HCT116 (cell line): Measurements from ENCODE around the gene TWF2. TPM values are rescaled to one million over a fixed set of nuclear protein-coding genes. Genes with fewer than 3 reads are reported as not detected.
A peak's percentile ranks its signal among the peaks of the same experiment; 100 is the strongest.

Source experiments
- ATAC-seq: fragments of 200-7000 bp; cut with Tn5 transposase; 2 replicates; pipeline ENCODE4 v1.9.1; 2020; ENCODE audit warnings: mild to moderate bottlenecking, moderate library complexity
- BruUV-seq: library from RNA; stranded (reverse); fragments of 400-500 nt; replicated peaks from 2 replicates; lab custom pipeline; 2021; lab: Mats Ljungman, UMichigan
- CTCF ChIA-PET: fragments of 300-600 bp; sonication (Branson Sonifier 250); formaldehyde crosslinking; loops from one replicate; lab custom pipeline; 2021; ENCODE audit warnings: antibody characterized with exemption; lab: Charles Lee
- POLR2A ChIA-PET: fragments of 300-600, 350-600 bp; sonication (Branson Sonifier 250); formaldehyde crosslinking; loops from one replicate; lab custom pipeline; 2021; ENCODE audit warnings: antibody characterized with exemption; lab: Charles Lee
- RAD21 ChIA-PET, 2 experiments: fragments of 300-600 bp; sonication (Branson Sonifier 250); formaldehyde crosslinking; loops; one replicate each; lab custom pipeline; 2023; ENCODE audit warnings: low total read pairs in 2 of 2; ENCODE audit not compliant: uncharacterized antibody in 2 of 2, unreplicated experiment in 2 of 2, low non-redundant PET in 1 of 2; lab: Charles Lee
- DNase-seq: peaks from one replicate; pipeline ENCODE4 v3.0.0-alpha.2; 2010; ENCODE audit warnings: low read depth, low spot score
- H2AFZ ChIP-seq: fragments of 200-600 bp; shearing (Covaris generic), sonication (generic); 2 replicates; pipeline ENCODE4 v1.6.1; 2017; ENCODE audit warnings: low read depth, mixed run types, mixed read lengths, antibody characterized with exemption, low read length; ENCODE audit not compliant: poor library complexity, severe bottlenecking
- H3K27ac ChIP-seq: 2 replicates; pipeline ENCODE4 v1.5.1; 2012; ENCODE audit warnings: low read depth, low read length
- H3K27me3 ChIP-seq: fragments of 200-600 bp; sonication (generic); 2 replicates; pipeline ENCODE4 v1.6.1; 2016; ENCODE audit warnings: mixed run types, low read length, mixed read lengths; ENCODE audit not compliant: insufficient read depth
- H3K36me3 ChIP-seq, 2 experiments: fragments of 200-500 bp in 1 of 2; fragments of 200-600 bp in 1 of 2; sonication (Bioruptor generic) in 1 of 2; sonication (generic) in 1 of 2; 2 replicates each; pipeline versions ENCODE4 v1.5.1 to v1.6.1; 2014 to 2016; ENCODE audit warnings: low read length in 2 of 2, inconsistent platforms in 1 of 2, mixed read lengths in 1 of 2, mixed run types in 1 of 2; ENCODE audit not compliant: insufficient read depth in 2 of 2, control insufficient read depth in 1 of 2
- H3K4me1 ChIP-seq, 2 experiments: fragments of 200-600 bp in 1 of 2; sonication (generic) in 1 of 2; 2 replicates each; pipeline versions ENCODE4 v1.5.1 to v1.6.1; 2012 to 2017; ENCODE audit warnings: low read length in 2 of 2, inconsistent platforms in 1 of 2, mild to moderate bottlenecking in 1 of 2, mixed read lengths in 1 of 2, mixed run types in 1 of 2, moderate library complexity in 1 of 2; ENCODE audit not compliant: insufficient read depth in 2 of 2, control insufficient read depth in 1 of 2
- H3K4me2 ChIP-seq: fragments of 200-600 bp; sonication (generic); 2 replicates; pipeline ENCODE4 v1.6.1; 2017; ENCODE audit warnings: mixed run types, low read length, mixed read lengths
- H3K4me3 ChIP-seq, 2 experiments: fragments of 200-600 bp in 1 of 2; sonication (generic) in 1 of 2; replicated peaks in 1 of 2; 2 replicates each; pipeline ENCODE4 v1.5.1; 2011 to 2016; ENCODE audit warnings: low read length in 2 of 2, control low read depth in 1 of 2, low read depth in 1 of 2, mild to moderate bottlenecking in 1 of 2, mixed read lengths in 1 of 2, mixed run types in 1 of 2
- H3K79me2 ChIP-seq: fragments of 200-600 bp; sonication (generic); 2 replicates; pipeline ENCODE4 v1.6.1; 2017; ENCODE audit warnings: mild to moderate bottlenecking, mixed run types, low read length, moderate library complexity, mixed read lengths; ENCODE audit not compliant: insufficient read depth
- H3K9ac ChIP-seq: fragments of 200-600 bp; sonication (generic); 2 replicates; pipeline ENCODE4 v1.6.1; 2016; ENCODE audit warnings: low read length, mixed read lengths
- H3K9me2 ChIP-seq: fragments of 200-600 bp; sonication (generic), shearing (Covaris generic); 2 replicates; pipeline ENCODE4 v1.6.1; 2017; ENCODE audit warnings: mixed run types, mild to moderate bottlenecking, moderate library complexity; ENCODE audit not compliant: insufficient read depth
- H3K9me3 ChIP-seq, 2 experiments: fragments of 200-500 bp in 1 of 2; fragments of 200-600 bp in 1 of 2; sonication (Bioruptor generic) in 1 of 2; sonication (generic) in 1 of 2; 2 replicates each; pipeline ENCODE4 v1.6.1; 2014 to 2017; ENCODE audit warnings: low read length in 2 of 2, mixed read lengths in 2 of 2, inconsistent platforms in 1 of 2, low read depth in 1 of 2, mild to moderate bottlenecking in 1 of 2, mixed run types in 1 of 2, moderate library complexity in 1 of 2; ENCODE audit not compliant: control insufficient read depth in 1 of 2, insufficient read depth in 1 of 2
- H4K20me1 ChIP-seq: fragments of 200-600 bp; sonication (generic), shearing (Covaris generic); 2 replicates; pipeline ENCODE4 v1.6.1; 2017; ENCODE audit warnings: mixed run types, mild to moderate bottlenecking, moderate library complexity; ENCODE audit not compliant: insufficient read depth
- CBX3 ChIP-seq: IDR thresholded peaks from 2 replicates; pipeline ENCODE4 v1.6.1; 2012; ENCODE audit warnings: low read depth
- CEBPB ChIP-seq: IDR thresholded peaks from 2 replicates; pipeline ENCODE4 v1.6.1; 2012; ENCODE audit warnings: low read depth
- EGR1 ChIP-seq: IDR thresholded peaks from 2 replicates; pipeline ENCODE4 v1.6.1; 2012; ENCODE audit warnings: low read depth
- EZH2phosphoT487 ChIP-seq: fragments of 200-600 bp; IDR thresholded peaks from 2 replicates; pipeline ENCODE4 v1.6.1; 2018; ENCODE audit warnings: antibody characterized with exemption, borderline replicate concordance
- FOSL1 ChIP-seq: IDR thresholded peaks from 2 replicates; pipeline ENCODE4 v1.6.1; 2012; ENCODE audit warnings: low read depth
- JUND ChIP-seq: IDR thresholded peaks from 2 replicates; pipeline ENCODE4 v1.6.1; 2012
- POLR2A ChIP-seq: IDR thresholded peaks from 2 replicates; pipeline ENCODE4 v1.7.0; 2011; ENCODE audit warnings: borderline replicate concordance; ENCODE audit not compliant: insufficient read depth, insufficient read length; ENCODE audit errors: extremely low read depth
- RAD21 ChIP-seq: IDR thresholded peaks from 2 replicates; pipeline ENCODE4 v1.6.1; 2012; ENCODE audit warnings: low read depth, mild to moderate bottlenecking
- TCF7L2 ChIP-seq: IDR thresholded peaks from 2 replicates; pipeline ENCODE4 v1.7.0; 2011; ENCODE audit warnings: borderline replicate concordance, inconsistent platforms; ENCODE audit not compliant: insufficient read depth, insufficient read length; ENCODE audit errors: extremely low read depth
- YY1 ChIP-seq: IDR thresholded peaks from 2 replicates; pipeline ENCODE4 v1.6.1; 2011; ENCODE audit warnings: low read length, low read depth, moderate library complexity, mild to moderate bottlenecking; ENCODE audit not compliant: insufficient replicate concordance; ENCODE audit errors: extremely low read depth
- intact Hi-C: fragments of 100-400 bp; cut with micrococcal nuclease; formaldehyde crosslinking; loops from 2 replicates; pipeline ENCODE4 v1.10.0; 2022
- total RNA-seq: library from RNA; stranded (reverse); gene quantifications from one replicate; pipeline ENCODE4 v1.2.1, GENCODE V29; 2021; ENCODE audit not compliant: unreplicated experiment
- TF ChIP-seq, protein P1 (sequence below): IDR thresholded peaks from 2 replicates; pipeline ENCODE4 v1.6.1; 2011; ENCODE audit warnings: mild to moderate bottlenecking, low read length, moderate library complexity; ENCODE audit not compliant: insufficient replicate concordance; ENCODE audit errors: extremely low read depth
- TF ChIP-seq, protein P2 (sequence below): IDR thresholded peaks from 2 replicates; pipeline ENCODE4 v1.6.1; 2012
- TF ChIP-seq, protein P3 (sequence below): IDR thresholded peaks from 2 replicates; pipeline ENCODE4 v1.6.1; 2012; ENCODE audit warnings: low read depth
- TF ChIP-seq, protein P4 (sequence below): IDR thresholded peaks from 2 replicates; pipeline ENCODE4 v1.6.1; 2012

TWF2 gene
- total RNA-seq, 1 experiment from 2014 or later, result 100 TPM

DNA sequence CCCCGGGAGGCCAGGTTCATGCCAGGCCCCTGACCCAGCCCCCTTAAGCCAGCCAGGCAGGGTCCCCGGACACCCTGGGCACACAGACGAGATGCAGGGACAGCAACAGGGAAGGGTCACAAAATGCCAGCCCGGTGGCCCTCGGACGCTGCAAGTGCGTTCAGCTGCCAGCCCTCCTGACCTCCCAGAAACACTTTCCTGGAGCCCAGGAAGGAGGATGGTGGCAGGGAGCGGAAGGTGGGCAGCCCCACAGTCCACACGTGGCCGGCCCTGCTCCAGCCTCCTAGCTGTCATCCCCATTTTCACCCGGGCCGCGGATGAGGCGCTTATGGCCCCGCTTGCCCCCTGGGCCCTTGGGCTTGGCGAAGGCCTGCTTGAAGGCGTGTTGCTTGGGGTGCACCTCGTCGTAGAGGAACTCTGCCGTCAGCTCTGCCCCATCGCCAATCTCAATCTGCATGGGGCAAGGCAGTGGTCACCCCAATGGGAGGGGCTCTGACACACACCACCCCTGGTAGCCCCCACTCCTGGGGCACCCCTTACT lies 10.1 kb downstream of the TWF2 start:
- no peak overlapping the region for H3K27ac ChIP-seq
- CTCF ChIA-PET, result interaction anchor here (1.3 kb wide), 1 partner anchor 8 kb away, joined by 3 read pairs; no protein-coding TSS in a partner anchor
- TSS peak; percentile 53 for BruUV-seq
- H3K79me2 ChIP-seq, result no peaks in the 10 kb centered on the region
- intact Hi-C loops, result no loop called here
- TF ChIP-seq FOSL1, result no peak
- TF ChIP-seq TCF7L2, result no peak
- TF ChIP-seq, protein P1, sequence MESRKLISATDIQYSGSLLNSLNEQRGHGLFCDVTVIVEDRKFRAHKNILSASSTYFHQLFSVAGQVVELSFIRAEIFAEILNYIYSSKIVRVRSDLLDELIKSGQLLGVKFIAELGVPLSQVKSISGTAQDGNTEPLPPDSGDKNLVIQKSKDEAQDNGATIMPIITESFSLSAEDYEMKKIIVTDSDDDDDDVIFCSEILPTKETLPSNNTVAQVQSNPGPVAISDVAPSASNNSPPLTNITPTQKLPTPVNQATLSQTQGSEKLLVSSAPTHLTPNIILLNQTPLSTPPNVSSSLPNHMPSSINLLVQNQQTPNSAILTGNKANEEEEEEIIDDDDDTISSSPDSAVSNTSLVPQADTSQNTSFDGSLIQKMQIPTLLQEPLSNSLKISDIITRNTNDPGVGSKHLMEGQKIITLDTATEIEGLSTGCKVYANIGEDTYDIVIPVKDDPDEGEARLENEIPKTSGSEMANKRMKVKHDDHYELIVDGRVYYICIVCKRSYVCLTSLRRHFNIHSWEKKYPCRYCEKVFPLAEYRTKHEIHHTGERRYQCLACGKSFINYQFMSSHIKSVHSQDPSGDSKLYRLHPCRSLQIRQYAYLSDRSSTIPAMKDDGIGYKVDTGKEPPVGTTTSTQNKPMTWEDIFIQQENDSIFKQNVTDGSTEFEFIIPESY, result no peak
- TF ChIP-seq RAD21, result no peak
- TF ChIP-seq EGR1, result no peak
- TF ChIP-seq, protein P2, sequence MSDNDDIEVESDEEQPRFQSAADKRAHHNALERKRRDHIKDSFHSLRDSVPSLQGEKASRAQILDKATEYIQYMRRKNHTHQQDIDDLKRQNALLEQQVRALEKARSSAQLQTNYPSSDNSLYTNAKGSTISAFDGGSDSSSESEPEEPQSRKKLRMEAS, result no peak
- TF ChIP-seq JUND, result no peak
- TF ChIP-seq POLR2A, result no peak
- TF ChIP-seq, protein P3, sequence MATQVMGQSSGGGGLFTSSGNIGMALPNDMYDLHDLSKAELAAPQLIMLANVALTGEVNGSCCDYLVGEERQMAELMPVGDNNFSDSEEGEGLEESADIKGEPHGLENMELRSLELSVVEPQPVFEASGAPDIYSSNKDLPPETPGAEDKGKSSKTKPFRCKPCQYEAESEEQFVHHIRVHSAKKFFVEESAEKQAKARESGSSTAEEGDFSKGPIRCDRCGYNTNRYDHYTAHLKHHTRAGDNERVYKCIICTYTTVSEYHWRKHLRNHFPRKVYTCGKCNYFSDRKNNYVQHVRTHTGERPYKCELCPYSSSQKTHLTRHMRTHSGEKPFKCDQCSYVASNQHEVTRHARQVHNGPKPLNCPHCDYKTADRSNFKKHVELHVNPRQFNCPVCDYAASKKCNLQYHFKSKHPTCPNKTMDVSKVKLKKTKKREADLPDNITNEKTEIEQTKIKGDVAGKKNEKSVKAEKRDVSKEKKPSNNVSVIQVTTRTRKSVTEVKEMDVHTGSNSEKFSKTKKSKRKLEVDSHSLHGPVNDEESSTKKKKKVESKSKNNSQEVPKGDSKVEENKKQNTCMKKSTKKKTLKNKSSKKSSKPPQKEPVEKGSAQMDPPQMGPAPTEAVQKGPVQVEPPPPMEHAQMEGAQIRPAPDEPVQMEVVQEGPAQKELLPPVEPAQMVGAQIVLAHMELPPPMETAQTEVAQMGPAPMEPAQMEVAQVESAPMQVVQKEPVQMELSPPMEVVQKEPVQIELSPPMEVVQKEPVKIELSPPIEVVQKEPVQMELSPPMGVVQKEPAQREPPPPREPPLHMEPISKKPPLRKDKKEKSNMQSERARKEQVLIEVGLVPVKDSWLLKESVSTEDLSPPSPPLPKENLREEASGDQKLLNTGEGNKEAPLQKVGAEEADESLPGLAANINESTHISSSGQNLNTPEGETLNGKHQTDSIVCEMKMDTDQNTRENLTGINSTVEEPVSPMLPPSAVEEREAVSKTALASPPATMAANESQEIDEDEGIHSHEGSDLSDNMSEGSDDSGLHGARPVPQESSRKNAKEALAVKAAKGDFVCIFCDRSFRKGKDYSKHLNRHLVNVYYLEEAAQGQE, result no peak
- no peak for TF ChIP-seq EZH2phosphoT487
- no peak for TF ChIP-seq CEBPB
- TF ChIP-seq CBX3, result no peak
- TF ChIP-seq, protein P4, sequence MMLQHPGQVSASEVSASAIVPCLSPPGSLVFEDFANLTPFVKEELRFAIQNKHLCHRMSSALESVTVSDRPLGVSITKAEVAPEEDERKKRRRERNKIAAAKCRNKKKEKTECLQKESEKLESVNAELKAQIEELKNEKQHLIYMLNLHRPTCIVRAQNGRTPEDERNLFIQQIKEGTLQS, result no peak
- TF ChIP-seq YY1, result no peak
- ATAC-seq (no peak), DNase-seq (no peak)
- no peaks in the 10 kb centered on the region for H3K27me3 ChIP-seq
- no peak overlapping the region for H3K4me3 ChIP-seq
- POLR2A ChIA-PET, result no interaction called here
- no peak overlapping the region for H3K9ac ChIP-seq
- no peaks in the 10 kb centered on the region for H4K20me1 ChIP-seq
- no peak overlapping the region for H3K4me2 ChIP-seq
- no peak overlapping the region for H2AFZ ChIP-seq
- RAD21 ChIA-PET, result no interaction called here
- no peaks in the 10 kb centered on the region for H3K4me1 ChIP-seq
- peaks cover 17% of the 10 kb centered on the region in 2 experiments; a peak in 3 of 4 replicates for H3K36me3 ChIP-seq
- no peaks in the 10 kb centered on the region for H3K9me3 ChIP-seq
- no peaks in the 10 kb centered on the region for H3K9me2 ChIP-seq
